SU-DHL-6 (cell line): Measurements from ENCODE around the gene TPM4.

Experiments used
- H2AFZ ChIP-seq: fragments of 200-600 bp; sonication (generic); 2 replicates; pipeline ENCODE4 v1.6.1; 2014; ENCODE audit warnings: low read depth, mild to moderate bottlenecking, moderate library complexity, mixed read lengths, antibody characterized with exemption, low read length; ENCODE audit not compliant: severe bottlenecking
- H3F3A ChIP-seq: fragments of 200-600 bp; shearing (Covaris generic); 2 replicates; pipeline ENCODE4 v1.6.0; 2016; ENCODE audit warnings: antibody characterized with exemption, mild to moderate bottlenecking; ENCODE audit not compliant: insufficient read depth
- H3K27ac ChIP-seq: fragments of 200-600 bp; sonication (generic); 2 replicates; pipeline ENCODE4 v1.5.1; 2016; ENCODE audit warnings: low read depth, mild to moderate bottlenecking, low read length, moderate library complexity, mixed read lengths
- H3K27me3 ChIP-seq: fragments of 200-600 bp; sonication (generic), shearing (Covaris generic); 2 replicates; pipeline ENCODE4 v1.6.0; 2014; ENCODE audit warnings: mild to moderate bottlenecking, low read length
- H3K36me3 ChIP-seq: fragments of 200-600 bp; sonication (generic); 2 replicates; pipeline ENCODE4 v1.6.1; 2014; ENCODE audit warnings: mild to moderate bottlenecking, low read length, mixed read lengths
- H3K4me2 ChIP-seq: fragments of 300-600, 200-600 bp; shearing (Covaris generic), sonication (generic); 2 replicates; pipeline ENCODE4 v1.6.0; 2014; ENCODE audit warnings: low read length, low read depth, mild to moderate bottlenecking; ENCODE audit not compliant: poor library complexity, severe bottlenecking
- H3K4me3 ChIP-seq: fragments of 200-600 bp; sonication (generic); 2 replicates; pipeline ENCODE4 v1.5.1; 2014; ENCODE audit warnings: antibody characterized with exemption, low read length, mild to moderate bottlenecking, mixed read lengths; ENCODE audit not compliant: insufficient read depth, poor library complexity, severe bottlenecking
- H3K79me2 ChIP-seq: fragments of 200-600 bp; sonication (generic); 2 replicates; pipeline ENCODE4 v1.6.1; 2014; ENCODE audit warnings: mild to moderate bottlenecking, low read length, moderate library complexity; ENCODE audit not compliant: insufficient read depth
- H3K9ac ChIP-seq: fragments of 200-600 bp; sonication (generic); 2 replicates; pipeline ENCODE4 v1.7.0; 2014; ENCODE audit warnings: mild to moderate bottlenecking, low read length
- H3K9me2 ChIP-seq: fragments of 200-600 bp; sonication (generic); replicated peaks from 2 replicates; pipeline ENCODE4 v1.6.1; 2014; ENCODE audit warnings: low read length; ENCODE audit not compliant: insufficient read depth
- H3K9me3 ChIP-seq: fragments of 200-600 bp; sonication (generic); 2 replicates; pipeline ENCODE4 v1.6.1; 2014; ENCODE audit warnings: low read length, mixed read lengths; ENCODE audit not compliant: insufficient read depth
- H4K20me1 ChIP-seq: fragments of 200-600 bp; sonication (generic); 2 replicates; pipeline ENCODE4 v1.6.1; 2014; ENCODE audit warnings: low read depth, mild to moderate bottlenecking, antibody characterized with exemption, low read length, moderate library complexity, mixed read lengths
- EZH2phosphoT487 ChIP-seq: fragments of 200-600 bp; sonication (generic), shearing (Covaris generic); conservative IDR thresholded peaks from 2 replicates; pipeline ENCODE4 v1.6.1; 2018; ENCODE audit warnings: mild to moderate bottlenecking, antibody characterized with exemption, low read length, moderate library complexity, mixed read lengths
- TF ChIP-seq, protein P1 (sequence below): fragments of 200-600 bp; sonication (generic); IDR thresholded peaks from one replicate; pipeline ENCODE4 v1.5.1; 2017; ENCODE audit warnings: antibody characterized with exemption, mild to moderate bottlenecking, low read length, moderate library complexity; ENCODE audit not compliant: insufficient read depth, poor library complexity, severe bottlenecking

TPM4 gene

DNA sequence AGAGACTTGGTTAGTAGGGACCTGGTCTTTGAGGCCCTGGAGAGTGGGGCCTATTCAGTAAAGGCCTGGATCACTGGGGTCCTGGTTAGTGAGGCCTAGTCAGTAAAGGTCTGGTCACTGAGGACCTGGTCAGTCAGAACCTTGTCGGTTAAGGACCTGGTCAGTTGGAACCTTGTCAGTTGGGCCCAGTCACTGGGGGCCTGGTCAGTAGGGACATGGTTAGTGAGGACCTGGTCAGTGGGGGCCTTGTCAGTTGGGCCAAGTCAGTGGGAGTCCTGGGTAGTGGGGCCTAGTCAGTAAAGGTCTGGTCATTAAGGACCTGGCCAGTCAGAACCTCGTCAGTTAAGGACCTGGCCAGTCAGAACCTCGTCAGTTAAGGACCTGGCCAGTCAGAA lies 43.2 kb upstream of the TPM4 start:
- H3K36me3 ChIP-seq, result no peaks in the 10 kb centered on the region
- H3K4me3 ChIP-seq, result no peak overlapping the region
- no peak overlapping the region for H3K9ac ChIP-seq
- H3K79me2 ChIP-seq, result no peaks in the 10 kb centered on the region
- H3K27ac ChIP-seq, result no peak overlapping the region
- no peaks in the 10 kb centered on the region for H3K9me2 ChIP-seq
- no peak overlapping the region for H2AFZ ChIP-seq
- no peak overlapping the region for H3K4me2 ChIP-seq
- no peaks in the 10 kb centered on the region for H4K20me1 ChIP-seq
- TF ChIP-seq EZH2phosphoT487, result no peak
- no peaks in the 10 kb centered on the region for H3K9me3 ChIP-seq
- H3K27me3 ChIP-seq, result no peaks in the 10 kb centered on the region
- H3F3A ChIP-seq, result no peaks in the 10 kb centered on the region

DNA sequence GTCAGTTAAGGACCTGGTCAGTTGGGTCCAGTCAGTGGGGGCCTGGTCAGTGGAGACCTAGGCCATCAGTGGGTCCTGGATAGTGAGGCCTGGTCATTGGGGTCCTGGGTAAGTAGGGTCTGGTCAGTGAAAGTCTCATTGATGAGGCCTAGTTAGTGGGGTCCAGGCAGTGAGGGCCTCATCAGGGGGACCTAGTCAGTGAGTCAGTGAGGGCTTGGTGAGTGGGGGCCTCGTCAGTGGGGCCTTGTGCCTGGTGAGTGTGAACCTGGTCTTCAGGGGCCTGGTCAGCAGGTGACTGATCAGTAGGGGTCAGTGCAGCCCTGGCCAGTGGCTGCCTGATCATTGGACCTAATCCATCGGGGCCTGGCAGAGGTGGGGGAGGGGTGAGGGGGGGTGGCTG lies 42.6 kb upstream of the TPM4 start:
- Histone ChIP-seq H3K27ac (no peak overlapping the region), H4K20me1 (no peaks in the 10 kb centered on the region), H3K9me2 (no peaks in the 10 kb centered on the region), H3K9ac (no peak overlapping the region), H3K36me3 (no peaks in the 10 kb centered on the region), H2AFZ (no peak overlapping the region), H3K4me2 (no peak overlapping the region), H3K9me3 (no peaks in the 10 kb centered on the region), H3F3A (no peaks in the 10 kb centered on the region), H3K4me3 (no peak overlapping the region), H3K27me3 (no peaks in the 10 kb centered on the region), H3K79me2 (no peaks in the 10 kb centered on the region)
- TF ChIP-seq EZH2phosphoT487, result no peak
- TF ChIP-seq, protein P1, sequence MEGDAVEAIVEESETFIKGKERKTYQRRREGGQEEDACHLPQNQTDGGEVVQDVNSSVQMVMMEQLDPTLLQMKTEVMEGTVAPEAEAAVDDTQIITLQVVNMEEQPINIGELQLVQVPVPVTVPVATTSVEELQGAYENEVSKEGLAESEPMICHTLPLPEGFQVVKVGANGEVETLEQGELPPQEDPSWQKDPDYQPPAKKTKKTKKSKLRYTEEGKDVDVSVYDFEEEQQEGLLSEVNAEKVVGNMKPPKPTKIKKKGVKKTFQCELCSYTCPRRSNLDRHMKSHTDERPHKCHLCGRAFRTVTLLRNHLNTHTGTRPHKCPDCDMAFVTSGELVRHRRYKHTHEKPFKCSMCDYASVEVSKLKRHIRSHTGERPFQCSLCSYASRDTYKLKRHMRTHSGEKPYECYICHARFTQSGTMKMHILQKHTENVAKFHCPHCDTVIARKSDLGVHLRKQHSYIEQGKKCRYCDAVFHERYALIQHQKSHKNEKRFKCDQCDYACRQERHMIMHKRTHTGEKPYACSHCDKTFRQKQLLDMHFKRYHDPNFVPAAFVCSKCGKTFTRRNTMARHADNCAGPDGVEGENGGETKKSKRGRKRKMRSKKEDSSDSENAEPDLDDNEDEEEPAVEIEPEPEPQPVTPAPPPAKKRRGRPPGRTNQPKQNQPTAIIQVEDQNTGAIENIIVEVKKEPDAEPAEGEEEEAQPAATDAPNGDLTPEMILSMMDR, result no peak

GRCh38 chr19:16034180-16034579 lies 42.1 kb upstream of the TPM4 start:
- TF ChIP-seq, protein P1, result no peak
- no peak for TF ChIP-seq EZH2phosphoT487
- H3K79me2 ChIP-seq, result no peaks in the 10 kb centered on the region
- H3K4me3 ChIP-seq, result no peak overlapping the region
- no peaks in the 10 kb centered on the region for H3K27me3 ChIP-seq
- H3K9me2 ChIP-seq, result no peaks in the 10 kb centered on the region
- H4K20me1 ChIP-seq, result no peaks in the 10 kb centered on the region
- no peak overlapping the region for H3K27ac ChIP-seq
- H2AFZ ChIP-seq, result no peak overlapping the region
- H3K4me2 ChIP-seq, result no peak overlapping the region
- H3K9ac ChIP-seq, result no peak overlapping the region
- no peaks in the 10 kb centered on the region for H3F3A ChIP-seq
- H3K9me3 ChIP-seq, result no peaks in the 10 kb centered on the region
- H3K36me3 ChIP-seq, result no peaks in the 10 kb centered on the region

GRCh38 chr19:16034958-16035560 lies 41.2 kb upstream of the TPM4 start:
- no peaks in the 10 kb centered on the region for H3K36me3 ChIP-seq
- H3K4me2 ChIP-seq, result no peak overlapping the region
- no peak overlapping the region for H3K9ac ChIP-seq
- no peak overlapping the region for H3K4me3 ChIP-seq
- no peaks in the 10 kb centered on the region for H3K27me3 ChIP-seq
- H3F3A ChIP-seq, result no peaks in the 10 kb centered on the region
- H3K9me3 ChIP-seq, result no peaks in the 10 kb centered on the region
- no peak for TF ChIP-seq EZH2phosphoT487
- TF ChIP-seq, protein P1, result no peak
- H2AFZ ChIP-seq, result no peak overlapping the region
- H3K79me2 ChIP-seq, result no peaks in the 10 kb centered on the region
- H4K20me1 ChIP-seq, result no peaks in the 10 kb centered on the region
- no peaks in the 10 kb centered on the region for H3K9me2 ChIP-seq
- no peak overlapping the region for H3K27ac ChIP-seq
